Activated B cell treated with CpG ODN at 0.5 μM for 24 hours (primary cell): Measurements from ENCODE around the gene TCHP. TPM values are rescaled to one million over a fixed set of nuclear protein-coding genes. Genes with fewer than 3 reads are reported as not detected.

Source experiments
- ATAC-seq: fragments of 200-7000 bp; cut with Tn5 transposase; one replicate; pipeline ENCODE4 v1.10.0; 2021; ENCODE audit warnings: low read depth, mild to moderate bottlenecking, moderate library complexity
- CTCF ChIA-PET: fragments of 350-600 bp; sonication (Branson Sonifier 250); formaldehyde crosslinking; loops from one replicate; lab custom pipeline; 2021; ENCODE audit warnings: antibody characterized with exemption; lab: Charles Lee
- POLR2A ChIA-PET: fragments of 350-600 bp; sonication (Branson Sonifier 250); formaldehyde crosslinking; loops from one replicate; lab custom pipeline; 2021; ENCODE audit warnings: antibody characterized with exemption; lab: Charles Lee
- DNase-seq: peaks from one replicate; pipeline ENCODE4 v3.0.0; 2022
- H3K27ac Mint-ChIP-seq: one replicate; pipeline ENCODE4 v1.8.0; 2020; ENCODE audit warnings: mixed read lengths
- H3K27me3 Mint-ChIP-seq: one replicate; pipeline ENCODE4 v1.8.0; 2021; ENCODE audit warnings: mixed read lengths
- H3K36me3 Mint-ChIP-seq: one replicate; pipeline ENCODE4 v1.8.0; 2021; ENCODE audit warnings: low read depth, mixed read lengths
- H3K4me1 Mint-ChIP-seq: one replicate; pipeline ENCODE4 v1.8.0; 2021; ENCODE audit warnings: mixed read lengths
- H3K4me3 Mint-ChIP-seq: one replicate; pipeline ENCODE4 v1.8.0; 2020; ENCODE audit warnings: mild to moderate bottlenecking, mixed read lengths
- H3K9me3 Mint-ChIP-seq: one replicate; pipeline ENCODE4 v1.8.0; 2020; ENCODE audit warnings: mixed read lengths
- CTCF ChIP-seq: fragments of 200-600 bp; IDR thresholded peaks from one replicate; pipeline ENCODE4 v1.8.0; 2022; ENCODE audit warnings: antibody characterized with exemption, mild to moderate bottlenecking
- intact Hi-C: fragments of 100-400 bp; cut with micrococcal nuclease; formaldehyde crosslinking; loops from one replicate; pipeline ENCODE4 v1.15.1; 2024
- total RNA-seq: library from RNA; stranded (reverse); gene quantifications from 2 replicates; pipeline ENCODE4 v1.2.3, GENCODE V29; 2022

Gene TCHP
- total RNA-seq, 1 donor from 2014 or later: 28.3 TPM

GRCh38 chr12:109966546-109966945 is 66.5 kb downstream of the TCHP start:
- H3K36me3 Mint-ChIP-seq: peaks cover 68% of the 10 kb centered on the region
- H3K4me3 Mint-ChIP-seq: no peak overlapping the region
- H3K9me3 Mint-ChIP-seq: no peaks in the 10 kb centered on the region
- no peaks in the 10 kb centered on the region for H3K27me3 Mint-ChIP-seq
- POLR2A ChIA-PET: interaction anchor here (0.6 kb wide), 1 partner anchor 25 kb away, joined by 3 read pairs; no protein-coding TSS in a partner anchor
- DNase-seq (no peak), ATAC-seq (no peak)
- no peak overlapping the region for H3K27ac Mint-ChIP-seq
- peaks cover 5% of the 10 kb centered on the region for H3K4me1 Mint-ChIP-seq
- intact Hi-C loops: loop anchor here (1.0 kb wide), 1 partner anchor 9 kb away; no protein-coding TSS in a partner anchor
- CTCF ChIA-PET: no interaction called here
- TF ChIP-seq CTCF: no peak

GRCh38 chr12:109967383-109968031 is 67.4 kb downstream of the TCHP start:
- CTCF ChIA-PET: no interaction called here
- DNase-seq: no peak
- peaks cover 68% of the 10 kb centered on the region for H3K36me3 Mint-ChIP-seq
- H3K27ac Mint-ChIP-seq: peak overlapping the region; percentile 25
- TF ChIP-seq CTCF: no peak
- H3K4me1 Mint-ChIP-seq: peaks cover 8% of the 10 kb centered on the region
- no peak overlapping the region for H3K4me3 Mint-ChIP-seq
- H3K9me3 Mint-ChIP-seq: no peaks in the 10 kb centered on the region
- POLR2A ChIA-PET: no interaction called here
- intact Hi-C loops: no loop called here
- H3K27me3 Mint-ChIP-seq: no peaks in the 10 kb centered on the region
- ATAC-seq: no peak

Other genes with a start within 250 kb of the TCHP start
- 0.73 and 1.6 TPM in 2 replicates for gene FAM222A, start 186.4 kb upstream of the TCHP start, total RNA-seq
- not detected in 2 replicates for gene TRPV4, start 66.9 kb upstream of the TCHP start, total RNA-seq
- 26.5 and 30.0 TPM in 2 replicates for gene GLTP, start 19.7 kb upstream of the TCHP start, total RNA-seq
- 89.2 and 107 TPM in 2 replicates for gene GIT2, start 96.1 kb downstream of the TCHP start, total RNA-seq
- gene ANKRD13A, start 99.2 kb downstream of the TCHP start, total RNA-seq: 121 and 135 TPM in 2 replicates
- 20.5 and 24.8 TPM in 2 replicates for gene C12orf76, start 148.2 kb downstream of the TCHP start, total RNA-seq
- gene IFT81, start 224.1 kb downstream of the TCHP start, total RNA-seq: 4.3 and 4.4 TPM in 2 replicates